MM.1S (cell line): ENCODE results near the gene MAFF.
A peak's percentile ranks its signal among the peaks of the same experiment; 100 is the strongest.

ENCODE experiments used
- DNase-seq: peaks from one replicate; pipeline ENCODE4 v3.0.0-alpha.2; 2015
- H2AFZ ChIP-seq: fragments of 300-600 bp; sonication (generic); 2 replicates; pipeline ENCODE4 v1.6.0; 2016; ENCODE audit warnings: antibody characterized with exemption, low read length
- H3F3A ChIP-seq: fragments of 300-600 bp; sonication (generic); 2 replicates; pipeline ENCODE4 v1.6.1; 2016; ENCODE audit warnings: mild to moderate bottlenecking, antibody characterized with exemption, low read length, moderate library complexity, mixed read lengths; ENCODE audit not compliant: insufficient read depth
- H3K27ac ChIP-seq: fragments of 300-600 bp; sonication (generic); 2 replicates; pipeline ENCODE4 v1.5.1; 2016; ENCODE audit warnings: mild to moderate bottlenecking, low read length
- H3K27me3 ChIP-seq: fragments of 300-600 bp; sonication (generic); replicated peaks from 2 replicates; pipeline ENCODE4 v1.6.0; 2016; ENCODE audit warnings: low read length; ENCODE audit not compliant: insufficient read depth
- H3K36me3 ChIP-seq: fragments of 300-600 bp; sonication (generic); replicated peaks from 2 replicates; pipeline ENCODE4 v1.6.1; 2016; ENCODE audit warnings: mild to moderate bottlenecking, low read length, mixed read lengths; ENCODE audit not compliant: insufficient read depth
- H3K4me1 ChIP-seq: fragments of 300-600 bp; sonication (generic); 2 replicates; pipeline ENCODE4 v1.6.1; 2016; ENCODE audit warnings: low read length, mixed read lengths
- H3K4me2 ChIP-seq: fragments of 300-600 bp; sonication (generic); 2 replicates; pipeline ENCODE4 v1.6.0; 2016; ENCODE audit warnings: low read depth, low read length
- H3K4me3 ChIP-seq: fragments of 300-600 bp; sonication (generic); 2 replicates; pipeline ENCODE4 v1.5.1; 2016; ENCODE audit warnings: low read length, mixed read lengths
- H3K79me2 ChIP-seq: fragments of 300-600 bp; sonication (generic); 2 replicates; pipeline ENCODE4 v1.6.1; 2016; ENCODE audit warnings: mixed run types, low read length, mixed read lengths
- H3K9ac ChIP-seq: fragments of 300-600 bp; sonication (generic); 2 replicates; pipeline ENCODE4 v1.6.1; 2016; ENCODE audit warnings: low read length, mixed read lengths
- H3K9me2 ChIP-seq: fragments of 300-600 bp; sonication (generic); replicated peaks from 2 replicates; pipeline ENCODE4 v1.6.1; 2016; ENCODE audit warnings: mild to moderate bottlenecking, low read length, mixed read lengths; ENCODE audit not compliant: insufficient read depth
- H3K9me3 ChIP-seq: fragments of 300-600 bp; sonication (generic); replicated peaks from 2 replicates; pipeline ENCODE4 v1.6.1; 2016; ENCODE audit warnings: mild to moderate bottlenecking, low read length, mixed read lengths; ENCODE audit not compliant: insufficient read depth
- H4K20me1 ChIP-seq: fragments of 300-600 bp; sonication (generic); 2 replicates; pipeline ENCODE4 v1.6.1; 2016; ENCODE audit warnings: mild to moderate bottlenecking, low read length, moderate library complexity, mixed read lengths; ENCODE audit not compliant: insufficient read depth
- CTCF ChIP-seq: fragments of 300-600 bp; sonication (generic); IDR thresholded peaks from 2 replicates; pipeline ENCODE4 v1.5.1; 2016; ENCODE audit warnings: antibody characterized with exemption, low read length, mixed read lengths
- EZH2 ChIP-seq: fragments of 300-600 bp; sonication (generic); optimal IDR thresholded peaks from 2 replicates; pipeline ENCODE3; 2017; ENCODE audit warnings: low read depth, mild to moderate bottlenecking, antibody characterized with exemption, low read length, mixed read lengths
- EZH2phosphoT487 ChIP-seq: fragments of 300-600 bp; sonication (generic); IDR thresholded peaks from 2 replicates; pipeline ENCODE4 v1.6.1; 2018; ENCODE audit warnings: antibody characterized with exemption, low read length

MAFF gene

GRCh38 chr22:38193580-38193979, 8.2 kb upstream of the MAFF start:
- Histone ChIP-seq H3K9ac (no peak overlapping the region), H3K4me2 (no peak overlapping the region), H3K4me1 (peaks cover 13% of the 10 kb centered on the region), H4K20me1 (no peaks in the 10 kb centered on the region), H3K36me3 (no peaks in the 10 kb centered on the region), H3K9me2 (no peaks in the 10 kb centered on the region), H3K27ac (no peak overlapping the region), H3K4me3 (no peak overlapping the region), H3K79me2 (no peaks in the 10 kb centered on the region), H3K27me3 (no peaks in the 10 kb centered on the region), H3K9me3 (no peaks in the 10 kb centered on the region), H2AFZ (no peak overlapping the region), H3F3A (peaks cover 4% of the 10 kb centered on the region; the same call in 1 of the 2 replicates)
- DNase-seq: no peak
- TF ChIP-seq CTCF: no peak
- no peak for TF ChIP-seq EZH2phosphoT487
- TF ChIP-seq EZH2: no peak

- Histone ChIP-seq H3K27ac (no peak overlapping the region), H3K9ac (no peak overlapping the region), H3K79me2 (0 out of 2 replicates have a peak, but pooled peaks cover under 1% of the 10 kb centered on the region), H3F3A (peaks cover 8% of the 10 kb centered on the region), H3K4me3 (no peak overlapping the region), H3K9me2 (no peaks in the 10 kb centered on the region), H3K9me3 (no peaks in the 10 kb centered on the region), H3K4me2 (no peak overlapping the region), H4K20me1 (no peaks in the 10 kb centered on the region), H2AFZ (no peak overlapping the region), H3K4me1 (peaks cover 29% of the 10 kb centered on the region), H3K27me3 (no peaks in the 10 kb centered on the region), H3K36me3 (no peaks in the 10 kb centered on the region)
- DNase-seq: no peak
- TF ChIP-seq CTCF (no peak), EZH2 (no peak), EZH2phosphoT487 (no peak)
Measured at GRCh38 chr22:38196791-38197419, 4.9 kb upstream of the MAFF start.

- peaks cover 28% of the 10 kb centered on the region for H3K4me1 ChIP-seq
- H3K36me3 ChIP-seq: no peaks in the 10 kb centered on the region
- no peak overlapping the region for H2AFZ ChIP-seq
- peak overlapping the region; percentile 69; the same call in 1 of the 2 replicates for H3K27ac ChIP-seq
- no peaks in the 10 kb centered on the region for H3K9me3 ChIP-seq
- H3K9me2 ChIP-seq: no peaks in the 10 kb centered on the region
- H3K4me3 ChIP-seq: no peak overlapping the region
- peaks cover 30% of the 10 kb centered on the region for H3K79me2 ChIP-seq
- DNase-seq: no peak
- H3K9ac ChIP-seq: no peak overlapping the region
- no peaks in the 10 kb centered on the region for H3K27me3 ChIP-seq
- H3F3A ChIP-seq: peaks cover 15% of the 10 kb centered on the region
- no peak for TF ChIP-seq EZH2phosphoT487
- TF ChIP-seq CTCF: no peak
- TF ChIP-seq EZH2: no peak
- peak overlapping the region; percentile 51; the same call in 1 of the 2 replicates for H3K4me2 ChIP-seq
- no peaks in the 10 kb centered on the region for H4K20me1 ChIP-seq
Measured at GRCh38 chr22:38199826-38200559, 1.8 kb upstream of the MAFF start.
